ENCODE results near the gene CCDC158.

The CCDC158 gene

DNA sequence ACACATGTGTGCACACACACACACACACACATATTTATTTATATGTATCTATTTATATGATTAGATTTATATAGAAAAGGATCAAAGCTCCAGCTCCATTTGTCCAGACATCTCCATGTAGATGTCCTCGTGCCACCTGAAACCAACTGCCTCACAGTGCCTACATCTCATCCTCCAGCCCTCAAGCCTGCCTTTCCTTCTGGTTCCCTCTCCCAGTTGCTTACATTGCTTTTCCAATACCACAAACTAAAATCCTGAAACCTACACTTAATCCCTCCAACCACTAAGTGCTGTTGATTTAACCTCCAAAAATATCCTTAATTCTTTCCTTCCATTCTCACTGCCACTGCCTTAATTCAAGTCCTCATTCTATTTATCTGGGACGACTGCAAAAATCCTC is 63.0 kb downstream of the CCDC158 start:
- H3K27ac ChIP-seq (ENCODE audit: insufficient read depth, low read length, poor library complexity, severe bottlenecking): no peak overlapping the region
- no peak overlapping the region for H3K4me3 ChIP-seq (ENCODE audit: insufficient read depth, low read depth, low read length, poor library complexity, severe bottlenecking)
- no peaks in the 10 kb centered on the region for H3K36me3 ChIP-seq (ENCODE audit: control insufficient read depth, insufficient read depth, low read length)
- DNase-seq: no peak
- H3K4me1 ChIP-seq (ENCODE audit: control insufficient read depth, insufficient read depth, low read length, poor library complexity, severe bottlenecking): no peaks in the 10 kb centered on the region
- no peaks in the 10 kb centered on the region for H3K9me3 ChIP-seq (ENCODE audit: control insufficient read depth, low read length)
- no peaks in the 10 kb centered on the region for H3K27me3 ChIP-seq (replicated peaks; ENCODE audit: control insufficient read depth, insufficient read depth, low read length, poor library complexity, severe bottlenecking)

DNA sequence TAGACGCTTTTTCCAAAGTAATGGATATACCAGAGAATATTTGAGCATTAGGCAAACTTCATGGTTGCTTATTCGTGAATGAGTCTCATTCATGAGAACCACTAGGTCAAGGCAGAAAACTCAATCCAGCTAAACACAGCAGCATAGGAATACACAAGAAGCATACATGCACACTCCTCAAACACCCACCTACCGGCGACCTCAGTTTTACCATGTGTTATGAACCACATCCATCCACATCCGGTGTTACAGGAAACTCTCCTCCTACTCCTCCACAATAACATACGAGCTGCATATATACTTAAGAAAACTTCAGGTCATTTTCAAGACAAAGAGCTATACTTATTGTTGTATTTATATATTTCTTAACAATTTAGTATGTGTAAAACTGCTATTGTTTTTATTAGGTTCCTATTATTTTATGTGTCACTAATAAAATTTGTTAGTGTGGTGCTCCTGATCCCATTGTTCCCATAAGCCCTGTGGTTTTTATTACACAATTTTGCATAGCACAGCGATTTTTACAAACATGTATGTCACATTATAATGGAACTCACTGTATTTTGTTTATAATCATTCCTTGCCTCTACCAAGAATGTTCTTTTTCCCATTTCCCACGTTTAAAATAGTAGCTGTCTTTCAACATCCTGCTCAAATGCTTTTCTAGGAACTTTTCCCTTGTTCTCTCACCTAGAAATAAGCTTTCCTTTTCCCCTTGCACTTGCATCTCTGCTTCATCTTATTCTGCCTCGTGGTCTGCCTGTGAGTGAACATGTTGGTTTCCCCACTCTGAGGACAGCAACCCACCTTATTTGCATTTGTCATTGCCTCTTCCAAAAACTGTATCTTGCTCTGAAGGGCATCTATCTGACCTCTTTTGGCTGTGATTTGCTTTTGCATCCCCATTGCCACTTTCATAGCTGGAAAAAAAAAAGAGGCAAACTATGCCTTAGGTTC is 66.1 kb downstream of the CCDC158 start:
- Histone ChIP-seq H3K4me1 (ENCODE audit: control insufficient read depth, insufficient read depth, low read length, poor library complexity, severe bottlenecking) (no peaks in the 10 kb centered on the region), H3K27ac (ENCODE audit: insufficient read depth, low read length, poor library complexity, severe bottlenecking) (no peak overlapping the region), H3K27me3 (replicated peaks; ENCODE audit: control insufficient read depth, insufficient read depth, low read length, poor library complexity, severe bottlenecking) (no peaks in the 10 kb centered on the region), H3K9me3 (ENCODE audit: control insufficient read depth, low read length) (no peaks in the 10 kb centered on the region), H3K36me3 (ENCODE audit: control insufficient read depth, insufficient read depth, low read length) (no peaks in the 10 kb centered on the region), H3K4me3 (ENCODE audit: insufficient read depth, low read depth, low read length, poor library complexity, severe bottlenecking) (no peak overlapping the region)
- no peak for DNase-seq

DNA sequence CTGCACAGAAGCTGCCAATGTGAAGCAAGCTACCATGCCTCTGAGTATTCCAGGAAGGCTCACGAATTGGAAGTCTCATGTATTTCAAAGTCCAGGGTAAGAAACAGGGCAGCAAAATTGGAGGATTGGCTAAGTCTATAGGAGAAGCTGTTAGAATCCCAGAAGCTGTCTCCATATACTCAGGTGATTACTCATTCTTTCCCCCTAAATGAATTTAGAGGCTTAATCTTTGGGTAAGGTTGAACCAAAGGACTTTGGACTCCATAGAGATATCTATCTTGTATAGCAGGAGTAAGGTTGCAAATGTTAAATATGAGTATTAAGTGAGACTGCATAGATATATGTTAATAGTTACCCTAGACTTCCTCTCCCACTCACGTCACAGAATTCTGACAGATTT is 78.1 kb downstream of the CCDC158 start:
- Histone ChIP-seq H3K27ac (ENCODE audit: insufficient read depth, low read length, poor library complexity, severe bottlenecking) (no peak overlapping the region), H3K4me3 (ENCODE audit: insufficient read depth, low read depth, low read length, poor library complexity, severe bottlenecking) (no peak overlapping the region), H3K27me3 (replicated peaks; ENCODE audit: control insufficient read depth, insufficient read depth, low read length, poor library complexity, severe bottlenecking) (no peaks in the 10 kb centered on the region), H3K4me1 (ENCODE audit: control insufficient read depth, insufficient read depth, low read length, poor library complexity, severe bottlenecking) (no peaks in the 10 kb centered on the region), H3K36me3 (ENCODE audit: control insufficient read depth, insufficient read depth, low read length) (no peaks in the 10 kb centered on the region), H3K9me3 (ENCODE audit: control insufficient read depth, low read length) (no peaks in the 10 kb centered on the region)
- no peak for DNase-seq

DNA sequence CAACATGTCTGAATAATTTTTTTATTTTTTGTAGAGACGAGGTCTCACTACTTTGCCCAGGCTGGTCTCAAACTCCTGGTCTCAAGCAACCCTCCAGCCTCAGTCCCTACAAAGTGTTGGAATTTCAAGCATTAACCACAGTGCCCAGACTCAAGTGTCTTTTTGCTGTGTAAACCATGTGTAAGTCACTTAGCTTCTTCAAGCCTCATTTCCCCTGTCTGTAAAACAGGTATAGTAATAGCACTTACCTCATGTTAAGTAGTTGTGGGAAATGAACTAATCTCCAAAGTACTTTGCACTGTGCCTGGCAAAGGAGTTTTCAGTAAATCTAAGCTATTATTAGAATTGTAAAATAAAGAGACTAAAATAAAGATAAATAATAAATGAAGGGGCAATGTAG is 78.8 kb downstream of the CCDC158 start:
- H3K27ac ChIP-seq (ENCODE audit: insufficient read depth, low read length, poor library complexity, severe bottlenecking): no peak overlapping the region
- no peak overlapping the region for H3K4me3 ChIP-seq (ENCODE audit: insufficient read depth, low read depth, low read length, poor library complexity, severe bottlenecking)
- no peaks in the 10 kb centered on the region for H3K9me3 ChIP-seq (ENCODE audit: control insufficient read depth, low read length)
- no peaks in the 10 kb centered on the region for H3K36me3 ChIP-seq (ENCODE audit: control insufficient read depth, insufficient read depth, low read length)
- no peaks in the 10 kb centered on the region for H3K27me3 ChIP-seq (replicated peaks; ENCODE audit: control insufficient read depth, insufficient read depth, low read length, poor library complexity, severe bottlenecking)
- DNase-seq: no peak
- H3K4me1 ChIP-seq (ENCODE audit: control insufficient read depth, insufficient read depth, low read length, poor library complexity, severe bottlenecking): no peaks in the 10 kb centered on the region

DNA sequence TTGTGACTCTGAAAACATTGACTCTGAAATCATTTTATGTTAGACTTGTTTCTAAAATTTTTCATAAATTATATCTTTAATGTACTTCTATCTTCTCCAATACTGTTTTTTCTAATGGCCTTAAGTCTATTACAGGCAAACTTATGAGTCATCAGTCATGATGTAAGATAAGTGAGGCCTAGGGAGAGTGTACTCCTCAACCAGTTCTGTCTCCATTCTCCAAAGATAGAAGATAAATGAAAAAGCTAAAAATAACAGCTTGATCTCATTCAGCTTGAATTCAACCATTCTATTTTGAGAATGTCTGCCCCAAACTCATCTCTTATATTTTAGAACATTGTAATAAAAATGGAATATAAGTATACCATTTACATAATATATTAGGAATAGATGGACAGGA is 79.9 kb downstream of the CCDC158 start:
- Histone ChIP-seq H3K27ac (ENCODE audit: insufficient read depth, low read length, poor library complexity, severe bottlenecking) (no peak overlapping the region), H3K4me3 (ENCODE audit: insufficient read depth, low read depth, low read length, poor library complexity, severe bottlenecking) (no peak overlapping the region), H3K36me3 (ENCODE audit: control insufficient read depth, insufficient read depth, low read length) (no peaks in the 10 kb centered on the region), H3K27me3 (replicated peaks; ENCODE audit: control insufficient read depth, insufficient read depth, low read length, poor library complexity, severe bottlenecking) (no peaks in the 10 kb centered on the region), H3K9me3 (ENCODE audit: control insufficient read depth, low read length) (no peaks in the 10 kb centered on the region), H3K4me1 (ENCODE audit: control insufficient read depth, insufficient read depth, low read length, poor library complexity, severe bottlenecking) (no peaks in the 10 kb centered on the region)
- DNase-seq: no peak

DNA sequence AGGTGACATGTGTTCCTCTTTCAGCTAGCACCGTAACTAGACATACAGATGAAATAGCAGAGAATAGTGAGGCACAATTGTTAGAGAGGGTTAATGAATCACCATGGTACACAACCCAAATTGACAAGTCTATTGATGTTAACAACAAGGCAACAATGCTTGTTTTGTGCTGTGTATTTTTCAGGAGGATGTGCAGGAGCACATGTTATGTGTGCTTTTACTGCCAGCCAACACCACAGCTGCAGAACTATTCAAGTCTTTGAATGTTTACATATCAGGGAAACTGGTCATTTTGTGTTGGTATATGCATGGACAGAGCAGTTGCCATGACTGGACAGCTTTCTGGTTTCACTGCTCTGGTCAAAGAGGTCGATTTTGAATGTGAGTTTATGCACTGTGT is 81.6 kb downstream of the CCDC158 start:
- no peaks in the 10 kb centered on the region for H3K36me3 ChIP-seq (ENCODE audit: control insufficient read depth, insufficient read depth, low read length)
- no peak overlapping the region for H3K27ac ChIP-seq (ENCODE audit: insufficient read depth, low read length, poor library complexity, severe bottlenecking)
- no peak overlapping the region for H3K4me3 ChIP-seq (ENCODE audit: insufficient read depth, low read depth, low read length, poor library complexity, severe bottlenecking)
- no peaks in the 10 kb centered on the region for H3K4me1 ChIP-seq (ENCODE audit: control insufficient read depth, insufficient read depth, low read length, poor library complexity, severe bottlenecking)
- no peaks in the 10 kb centered on the region for H3K27me3 ChIP-seq (replicated peaks; ENCODE audit: control insufficient read depth, insufficient read depth, low read length, poor library complexity, severe bottlenecking)
- H3K9me3 ChIP-seq (ENCODE audit: control insufficient read depth, low read length): no peaks in the 10 kb centered on the region
- no peak for DNase-seq

DNA sequence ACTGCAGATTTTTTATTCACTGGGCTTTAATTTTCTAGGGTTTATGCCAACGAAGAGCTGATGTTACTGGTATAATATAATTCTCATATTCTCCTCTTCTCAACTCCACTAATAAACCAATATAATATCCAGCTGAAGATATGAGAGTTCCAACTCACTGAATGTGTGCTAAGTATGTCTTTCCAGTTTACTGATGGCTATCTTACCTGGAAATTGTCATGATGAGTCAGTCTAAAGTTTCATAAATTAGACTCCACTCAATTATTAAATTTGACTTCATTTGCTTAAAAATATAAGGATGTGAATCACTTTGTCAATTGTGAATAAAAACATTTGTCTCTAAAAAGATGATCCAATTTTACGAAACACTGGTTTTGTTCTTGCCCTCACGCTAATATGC is 86.1 kb downstream of the CCDC158 start:
- H3K27me3 ChIP-seq (replicated peaks; ENCODE audit: control insufficient read depth, insufficient read depth, low read length, poor library complexity, severe bottlenecking): no peaks in the 10 kb centered on the region
- no peaks in the 10 kb centered on the region for H3K4me1 ChIP-seq (ENCODE audit: control insufficient read depth, insufficient read depth, low read length, poor library complexity, severe bottlenecking)

DNA sequence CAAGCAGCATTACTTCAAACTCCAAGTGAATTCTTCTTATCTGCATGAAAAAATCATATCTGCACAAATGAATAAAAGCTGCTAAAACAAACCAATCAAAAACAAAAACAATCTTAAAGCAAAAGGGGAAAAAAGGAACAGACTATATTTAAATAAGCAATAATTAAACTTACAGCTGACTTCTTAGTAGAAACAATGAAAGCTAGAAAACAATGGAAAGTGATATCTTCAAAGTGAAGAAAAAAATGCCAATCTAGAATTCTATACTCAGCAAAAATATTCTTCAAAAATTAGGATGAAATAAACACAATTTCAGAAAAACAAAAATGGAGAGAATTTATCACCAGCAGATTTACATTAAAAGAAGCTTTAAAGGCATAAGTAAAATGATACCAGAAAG is 94.4 kb downstream of the CCDC158 start:
- DNase-seq: no peak
- Histone ChIP-seq H3K27ac (ENCODE audit: insufficient read depth, low read length, poor library complexity, severe bottlenecking) (no peak overlapping the region), H3K4me3 (ENCODE audit: insufficient read depth, low read depth, low read length, poor library complexity, severe bottlenecking) (no peak overlapping the region), H3K9me3 (ENCODE audit: control insufficient read depth, low read length) (no peaks in the 10 kb centered on the region), H3K36me3 (ENCODE audit: control insufficient read depth, insufficient read depth, low read length) (no peaks in the 10 kb centered on the region), H3K27me3 (replicated peaks; ENCODE audit: control insufficient read depth, insufficient read depth, low read length, poor library complexity, severe bottlenecking) (peaks cover 4% of the 10 kb centered on the region), H3K4me1 (ENCODE audit: control insufficient read depth, insufficient read depth, low read length, poor library complexity, severe bottlenecking) (no peaks in the 10 kb centered on the region)

More for the DNA sequence above, 86.1 kb downstream of the CCDC158 start:
- no peak for DNase-seq
- H3K9me3 ChIP-seq (ENCODE audit: control insufficient read depth, low read length): no peaks in the 10 kb centered on the region
- H3K27ac ChIP-seq (ENCODE audit: insufficient read depth, low read length, poor library complexity, severe bottlenecking): no peak overlapping the region
- no peak overlapping the region for H3K4me3 ChIP-seq (ENCODE audit: insufficient read depth, low read depth, low read length, poor library complexity, severe bottlenecking)
- no peaks in the 10 kb centered on the region for H3K36me3 ChIP-seq (ENCODE audit: control insufficient read depth, insufficient read depth, low read length)

DNA sequence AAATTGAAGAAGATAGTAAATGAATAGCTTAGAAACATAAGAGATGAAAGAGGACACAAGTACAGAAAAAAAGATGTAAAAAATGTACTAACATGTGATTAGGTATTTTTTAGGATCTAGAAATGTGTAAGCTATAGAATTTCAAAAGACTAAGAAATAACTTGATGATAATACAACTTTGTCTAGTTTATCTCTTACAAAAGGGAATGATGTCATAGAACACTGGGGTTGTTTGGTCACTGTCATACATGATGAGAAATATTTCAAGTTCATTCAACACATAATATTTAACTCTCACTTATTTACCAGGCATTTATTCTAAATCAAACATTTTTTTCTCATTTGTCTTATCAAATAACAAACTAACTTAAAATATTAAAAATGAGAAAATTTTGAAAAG is 95.9 kb downstream of the CCDC158 start:
- Histone ChIP-seq H3K27ac (ENCODE audit: insufficient read depth, low read length, poor library complexity, severe bottlenecking) (no peak overlapping the region), H3K9me3 (ENCODE audit: control insufficient read depth, low read length) (no peaks in the 10 kb centered on the region), H3K4me3 (ENCODE audit: insufficient read depth, low read depth, low read length, poor library complexity, severe bottlenecking) (no peak overlapping the region), H3K36me3 (ENCODE audit: control insufficient read depth, insufficient read depth, low read length) (no peaks in the 10 kb centered on the region), H3K27me3 (replicated peaks; ENCODE audit: control insufficient read depth, insufficient read depth, low read length, poor library complexity, severe bottlenecking) (peaks cover 4% of the 10 kb centered on the region), H3K4me1 (ENCODE audit: control insufficient read depth, insufficient read depth, low read length, poor library complexity, severe bottlenecking) (no peaks in the 10 kb centered on the region)
- DNase-seq: no peak

DNA sequence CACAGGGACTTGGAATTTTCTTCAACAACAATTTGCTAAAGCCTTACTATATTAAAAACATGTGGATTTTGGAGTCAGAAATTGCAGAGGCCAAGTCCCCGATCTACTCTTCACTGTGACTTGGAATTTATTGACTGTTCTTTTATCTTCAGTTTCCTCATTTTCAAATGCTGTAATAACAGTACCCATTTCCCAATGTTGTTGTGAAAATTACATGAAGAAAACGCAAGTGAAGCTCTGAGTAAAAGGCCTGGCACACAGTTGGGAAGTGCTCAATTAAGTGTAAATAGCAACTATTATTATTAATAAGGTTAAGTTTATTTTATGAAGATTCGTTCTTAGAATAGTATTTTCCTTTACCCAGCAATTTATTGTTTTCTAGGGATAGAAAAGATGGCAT is 98.7 kb downstream of the CCDC158 start:
- no peaks in the 10 kb centered on the region for H3K4me1 ChIP-seq (ENCODE audit: control insufficient read depth, insufficient read depth, low read length, poor library complexity, severe bottlenecking)
- no peaks in the 10 kb centered on the region for H3K36me3 ChIP-seq (ENCODE audit: control insufficient read depth, insufficient read depth, low read length)
- no peak for DNase-seq
- H3K27me3 ChIP-seq (replicated peaks; ENCODE audit: control insufficient read depth, insufficient read depth, low read length, poor library complexity, severe bottlenecking): no peaks in the 10 kb centered on the region
- H3K4me3 ChIP-seq (ENCODE audit: insufficient read depth, low read depth, low read length, poor library complexity, severe bottlenecking): no peak overlapping the region
- H3K27ac ChIP-seq (ENCODE audit: insufficient read depth, low read length, poor library complexity, severe bottlenecking): no peak overlapping the region
- no peaks in the 10 kb centered on the region for H3K9me3 ChIP-seq (ENCODE audit: control insufficient read depth, low read length)
